Sciatic nerve (tissue), 2 donors: ENCODE data around the gene UCN2. TPM values are rescaled to one million over a fixed set of nuclear protein-coding genes. Genes with fewer than 3 reads are reported as not detected.

Experiments
- ATAC-seq: fragments of 200-7000 bp; cut with Tn5 transposase; one replicate; pipeline ENCODE4 v1.9.1; 2020; ENCODE audit warnings: mild to moderate bottlenecking, moderate library complexity
- DNase-seq: peaks from one replicate; pipeline ENCODE4 v3.0.0-alpha.2; 2020; ENCODE audit warnings: low spot score
- intact Hi-C: fragments of 100-400 bp; cut with DNase I; formaldehyde crosslinking; loops from one replicate; pipeline ENCODE4 v1.14.2; 2022
- microRNA-seq: library from miRNA; unstranded; fragments of <30 nt; microRNA quantifications from one replicate; pipeline ENCODE4 v1.2.0, GENCODE V29; 2020
- total RNA-seq: library from RNA; stranded (reverse); fragmentation: NEBNext Ultra II Directional; extraction: Animal tissue kit (Norgen Biotek cat#: 25700); gene quantifications from one replicate; pipeline ENCODE4 v1.2.1, GENCODE V29; 2021
- donor health status: DM: no; HTN: no; CAD: no.
- donor health status: DM: no; HTN: no; CAD: no.

Gene UCN2
- total RNA-seq, 1 donor from 2014 or later, result not detected

- intact Hi-C loops, result no loop called here
- ATAC-seq, result no peak
- DNase-seq, result no peak
These were observed 44.8 kb downstream of the UCN2 start for GRCh38 chr3:48518638-48519276.

DNA sequence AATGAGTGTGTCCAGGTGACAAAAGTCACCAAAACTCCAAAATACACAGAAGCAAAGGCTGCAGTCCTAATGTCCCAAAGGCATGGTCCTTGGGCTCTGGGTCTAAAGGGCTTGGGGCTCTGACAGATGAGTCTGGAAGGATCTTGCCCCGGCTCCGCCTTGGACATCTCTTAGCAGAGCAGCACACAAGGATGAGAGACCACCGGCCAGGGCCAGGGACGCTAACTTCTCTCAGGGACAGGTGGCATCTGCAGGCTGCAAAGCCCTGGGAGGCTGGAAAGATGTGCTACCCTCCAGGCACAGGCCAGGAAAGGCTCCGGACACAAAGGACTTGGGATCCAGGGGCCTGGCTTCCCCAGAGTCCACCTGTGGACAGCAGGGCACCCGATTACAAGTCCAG is 45.5 kb downstream of the UCN2 start:
- intact Hi-C loops, result no loop called here
- ATAC-seq, result no peak
- DNase-seq, result no peak

DNA sequence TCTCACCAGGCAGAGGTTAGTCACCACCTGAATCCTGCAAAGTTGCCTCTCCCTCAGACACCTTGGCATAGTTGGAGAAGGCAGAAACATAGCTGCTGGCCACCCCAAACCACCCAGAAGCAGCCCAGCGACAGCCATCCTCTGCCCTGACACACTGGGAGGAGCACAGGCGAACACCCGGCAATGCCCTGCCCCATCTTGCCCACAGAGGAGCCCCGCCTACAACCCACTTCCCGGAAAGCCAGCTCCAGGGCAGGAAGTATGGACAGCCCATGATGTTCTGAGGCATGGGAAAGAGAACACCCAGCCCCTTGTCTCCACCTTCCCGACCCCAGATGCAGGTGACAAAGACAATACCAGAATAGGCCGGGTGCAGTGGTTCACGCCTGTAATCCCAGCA is 47.0 kb downstream of the UCN2 start:
- DNase-seq (no peak), ATAC-seq (no peak)
- intact Hi-C loops, result no loop called here

- intact Hi-C loops, result no loop called here
- DNase-seq (no peak), ATAC-seq (no peak)
These were observed 49.0 kb downstream of the UCN2 start for GRCh38 chr3:48514431-48515227.

Small RNAs within 50 kb of the gene (microRNA-seq; reads per million reads assigned to microRNA genes)
- gene MIR6823 (not detected), gene MIR711 (not detected)

Other genes with a start within 250 kb of the UCN2 start
- not detected for gene SPINK8, start 230.1 kb downstream of the UCN2 start, total RNA-seq
- 0.27 TPM for gene FBXW12, start 191.6 kb downstream of the UCN2 start, total RNA-seq
- gene PLXNB1, start 133.7 kb downstream of the UCN2 start, total RNA-seq, result 121 TPM
- gene CCDC51, start 123.7 kb downstream of the UCN2 start, total RNA-seq, result 10.6 TPM
- gene TMA7, start 123.5 kb downstream of the UCN2 start, total RNA-seq, result 154 TPM
- 7.5 TPM for gene ATRIP, start 117.0 kb downstream of the UCN2 start, total RNA-seq
- gene SHISA5, start 59.6 kb downstream of the UCN2 start, total RNA-seq, result 138 TPM
- gene PFKFB4, start 7.0 kb downstream of the UCN2 start, total RNA-seq, result 7.9 TPM
- 8.7 TPM for gene COL7A1, start 31.5 kb upstream of the UCN2 start, total RNA-seq
- 96.9 TPM for gene UQCRC1, start 45.9 kb upstream of the UCN2 start, total RNA-seq
- not detected for gene TMEM89, start 58.0 kb upstream of the UCN2 start, total RNA-seq
- gene SLC26A6, start 71.7 kb upstream of the UCN2 start, total RNA-seq, result 17.1 TPM
- 1.5 TPM for gene CELSR3, start 99.1 kb upstream of the UCN2 start, total RNA-seq
- gene NCKIPSD, start 122.1 kb upstream of the UCN2 start, total RNA-seq, result 29.3 TPM
- gene IP6K2, start 153.4 kb upstream of the UCN2 start, total RNA-seq, result 104 TPM